Lower leg skin (tissue), 4 donors: ENCODE results near the gene DIP2C. TPM values are rescaled to one million over a fixed set of nuclear protein-coding genes. Genes with fewer than 3 reads are reported as not detected.
"Not testable (repeated sequence)": the region's sequence is repeated elsewhere in the genome, so short reads cannot be mapped to it uniquely, and the experiment has no call there.

ENCODE experiments used
- DNase-seq, 2 donors: peaks; one replicate each; pipeline ENCODE4 v3.0.0-alpha.2; 2019; ENCODE audit warnings: low spot score in 2 of 2
- H3K4me3 ChIP-seq: fragments of 200-600 bp; sonication (generic); 2 replicates; pipeline ENCODE4 v1.5.1; 2017; ENCODE audit warnings: mild to moderate bottlenecking, low read depth; ENCODE audit not compliant: poor library complexity, severe bottlenecking
- POLR2A ChIP-seq, 2 donors: fragments of 450-650 bp; IDR thresholded peaks; one replicate each; pipeline ENCODE4 v1.6.1; 2016 to 2017; ENCODE audit warnings: antibody characterized with exemption in 2 of 2, mild to moderate bottlenecking in 1 of 2, moderate library complexity in 1 of 2
- WGBS, 2 donors: methylation state at CpG; one replicate each; pipeline ENCODE4 v1.1.5; 2018; 5-methylcytosine and 5-hydroxymethylcytosine counted together
- intact Hi-C: fragments of 100-400 bp; cut with DNase I; formaldehyde crosslinking; loops from one replicate; pipeline ENCODE4 v1.15.0; 2023; ENCODE audit warnings: low total_unique reads
- total RNA-seq, 4 donors: library from RNA; depleted of rRNA; stranded (reverse); fragments of >200 nt; gene quantifications; one replicate each; pipeline ENCODE4 v1.1.0, GENCODE V29; 2016
- TF ChIP-seq, protein P1 (sequence below), 3 donors: fragments of 450-650 bp; IDR thresholded peaks; one replicate each; pipeline ENCODE4 v1.5.1; 2016; ENCODE audit warnings: antibody characterized with exemption in 3 of 3, mild to moderate bottlenecking in 3 of 3, moderate library complexity in 2 of 3

Gene DIP2C
- total RNA-seq, 4 donors from 2014 or later = 6.2 to 14.7 (median 10.6) TPM

DNA sequence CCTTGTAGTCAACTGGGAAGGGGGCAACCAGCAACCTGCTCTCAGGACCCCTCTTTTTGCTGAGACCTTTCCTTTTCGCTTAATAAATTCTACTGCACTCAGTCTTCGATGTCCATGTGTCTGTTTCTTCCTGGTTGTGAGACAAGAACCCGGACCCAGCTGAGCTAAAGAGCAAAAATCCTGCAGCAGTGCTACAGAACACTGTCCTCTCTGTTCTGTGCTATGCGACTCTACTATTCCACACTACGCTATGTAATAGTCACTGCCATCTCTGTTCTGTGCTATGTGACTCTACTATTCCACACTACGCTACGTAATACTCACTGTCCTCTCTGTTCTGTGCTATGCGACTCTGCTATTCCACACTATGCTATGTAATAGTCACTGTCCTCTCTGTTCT lies 34.3 kb downstream of the DIP2C start:
- H3K4me3 ChIP-seq = no peak overlapping the region
- TF ChIP-seq POLR2A (IDR thresholded peaks at IDR 0.05) = no peak
- TF ChIP-seq, protein P1, sequence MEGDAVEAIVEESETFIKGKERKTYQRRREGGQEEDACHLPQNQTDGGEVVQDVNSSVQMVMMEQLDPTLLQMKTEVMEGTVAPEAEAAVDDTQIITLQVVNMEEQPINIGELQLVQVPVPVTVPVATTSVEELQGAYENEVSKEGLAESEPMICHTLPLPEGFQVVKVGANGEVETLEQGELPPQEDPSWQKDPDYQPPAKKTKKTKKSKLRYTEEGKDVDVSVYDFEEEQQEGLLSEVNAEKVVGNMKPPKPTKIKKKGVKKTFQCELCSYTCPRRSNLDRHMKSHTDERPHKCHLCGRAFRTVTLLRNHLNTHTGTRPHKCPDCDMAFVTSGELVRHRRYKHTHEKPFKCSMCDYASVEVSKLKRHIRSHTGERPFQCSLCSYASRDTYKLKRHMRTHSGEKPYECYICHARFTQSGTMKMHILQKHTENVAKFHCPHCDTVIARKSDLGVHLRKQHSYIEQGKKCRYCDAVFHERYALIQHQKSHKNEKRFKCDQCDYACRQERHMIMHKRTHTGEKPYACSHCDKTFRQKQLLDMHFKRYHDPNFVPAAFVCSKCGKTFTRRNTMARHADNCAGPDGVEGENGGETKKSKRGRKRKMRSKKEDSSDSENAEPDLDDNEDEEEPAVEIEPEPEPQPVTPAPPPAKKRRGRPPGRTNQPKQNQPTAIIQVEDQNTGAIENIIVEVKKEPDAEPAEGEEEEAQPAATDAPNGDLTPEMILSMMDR (IDR thresholded peaks at IDR 0.05) = no peak
- intact Hi-C loops = no loop called here
- no peak for DNase-seq
- 90 to 93% methylated on average over 8 of the region's 8 CpGs for WGBS, 2 donors

DNA sequence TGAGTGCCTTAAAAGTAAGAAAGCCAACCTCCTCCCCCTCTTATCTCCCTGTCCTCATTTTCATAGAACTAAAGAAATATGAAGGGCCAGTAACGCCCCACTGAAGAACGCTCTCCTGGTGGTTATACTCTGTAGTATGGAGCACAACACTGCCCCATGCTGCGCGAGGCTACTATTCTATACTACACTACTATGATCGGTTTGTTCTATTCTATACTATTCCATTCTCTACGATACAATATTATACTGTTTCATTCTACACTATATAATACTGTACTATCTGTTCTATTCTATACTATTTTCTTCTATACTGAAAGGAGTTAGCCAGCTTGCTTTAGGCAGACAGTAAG lies 34.8 kb downstream of the DIP2C start:
- H3K4me3 ChIP-seq = no peak overlapping the region
- intact Hi-C loops = no loop called here
- TF ChIP-seq, protein P1 (IDR thresholded peaks at IDR 0.05) = no peak
- DNase-seq = no peak
- 93% methylated on average over 6 of the region's 6 CpGs for WGBS, 2 donors

DNA sequence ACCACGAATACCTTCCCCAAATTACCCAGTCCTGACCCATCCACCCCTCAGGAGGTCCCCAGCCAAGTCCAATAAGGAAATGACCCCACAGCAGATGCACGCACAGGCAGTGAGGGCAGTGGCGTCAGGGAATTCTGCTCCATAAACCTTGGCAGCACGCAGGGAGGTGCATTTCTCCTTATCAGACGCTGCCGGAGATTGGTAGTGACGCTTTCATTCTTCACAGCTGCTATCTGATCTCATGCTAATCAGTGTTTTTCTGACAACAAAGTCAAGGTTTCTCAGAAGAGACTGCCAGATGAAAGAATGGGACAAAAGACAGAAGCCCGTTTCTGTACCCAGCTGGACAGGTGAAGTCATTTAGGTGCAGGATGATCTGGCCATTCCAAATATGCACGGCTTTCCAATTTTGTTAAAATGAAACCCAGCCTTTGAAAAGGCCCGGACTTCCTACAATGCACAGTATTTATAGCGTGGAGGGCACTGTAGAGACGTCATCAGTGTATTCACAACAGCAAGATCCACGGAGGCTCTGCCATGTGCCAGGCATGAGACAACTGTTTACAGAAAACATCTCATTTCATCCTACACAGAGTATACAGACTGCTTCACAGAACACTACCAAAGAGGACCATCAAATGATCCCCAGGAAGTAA lies 35.3 kb downstream of the DIP2C start:
- WGBS, 2 donors = 55 to 63% methylated on average over 13 of the region's 13 CpGs
- TF ChIP-seq, protein P1 (IDR thresholded peaks at IDR 0.05) = no peak
- TF ChIP-seq POLR2A (IDR thresholded peaks at IDR 0.05) = no peak
- no peak for DNase-seq
- intact Hi-C loops = no loop called here
- H3K4me3 ChIP-seq = no peak overlapping the region

DNA sequence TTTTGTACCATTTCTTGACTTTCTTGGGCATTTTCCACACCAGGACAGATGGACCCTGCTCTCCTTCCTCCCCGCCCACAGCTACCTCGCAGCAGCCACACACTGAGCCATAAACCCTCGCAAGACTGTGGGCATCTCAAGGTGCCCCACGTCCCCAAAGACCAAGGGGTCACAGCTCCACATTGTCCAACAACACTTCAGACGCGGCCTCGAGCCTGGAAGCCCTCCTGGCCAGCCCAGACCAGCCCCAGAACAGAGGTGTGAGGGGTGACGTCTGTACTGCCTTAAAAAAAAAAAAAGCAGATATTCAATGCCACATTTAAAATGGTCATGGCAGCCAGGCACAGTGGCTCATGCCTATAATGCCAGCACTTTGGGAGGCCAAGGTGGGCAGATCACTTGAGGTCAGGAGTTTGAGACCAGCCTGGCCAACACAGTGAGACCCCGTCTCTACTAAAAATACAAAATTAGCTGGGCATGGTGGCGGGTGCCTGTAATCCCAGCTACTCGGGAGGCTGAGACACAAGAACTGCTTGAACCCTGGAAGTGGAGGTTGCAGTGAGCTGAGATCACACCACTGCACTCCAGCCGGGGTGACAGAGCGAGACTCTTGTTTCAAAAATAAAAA lies 36.5 kb downstream of the DIP2C start:
- H3K4me3 ChIP-seq, DNase-seq, intact Hi-C loops: not testable (repeated sequence)
- 93 to 94% methylated on average over 13 of the region's 13 CpGs for WGBS, 2 donors

DNA sequence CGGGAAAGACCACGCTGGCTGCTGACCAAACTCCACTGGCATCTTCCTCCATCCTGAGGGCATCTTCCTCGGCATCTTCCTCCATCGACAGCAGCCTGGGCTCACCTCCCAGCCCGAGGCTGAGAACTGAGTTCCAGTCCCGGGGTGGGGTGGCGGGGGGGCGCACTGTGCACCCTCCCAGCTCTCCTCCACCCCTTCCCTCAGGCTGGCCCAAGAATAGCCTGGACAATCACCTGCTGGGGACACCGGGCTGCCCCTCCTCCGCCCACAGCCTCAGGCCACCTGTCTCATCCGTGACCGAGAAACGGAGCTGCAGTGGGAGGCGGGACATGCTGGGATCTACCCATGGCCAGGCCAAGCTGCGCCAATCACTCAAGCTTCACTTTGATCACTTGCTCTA lies 37.2 kb downstream of the DIP2C start:
- TF ChIP-seq, protein P1 (IDR thresholded peaks at IDR 0.05) = no peak
- no peak for TF ChIP-seq POLR2A (IDR thresholded peaks at IDR 0.05)
- WGBS, 2 donors = 85% methylated on average over 13 to 15 of the region's 15 CpGs
- no peak overlapping the region for H3K4me3 ChIP-seq
- no peak for DNase-seq
- intact Hi-C loops = no loop called here

DNA sequence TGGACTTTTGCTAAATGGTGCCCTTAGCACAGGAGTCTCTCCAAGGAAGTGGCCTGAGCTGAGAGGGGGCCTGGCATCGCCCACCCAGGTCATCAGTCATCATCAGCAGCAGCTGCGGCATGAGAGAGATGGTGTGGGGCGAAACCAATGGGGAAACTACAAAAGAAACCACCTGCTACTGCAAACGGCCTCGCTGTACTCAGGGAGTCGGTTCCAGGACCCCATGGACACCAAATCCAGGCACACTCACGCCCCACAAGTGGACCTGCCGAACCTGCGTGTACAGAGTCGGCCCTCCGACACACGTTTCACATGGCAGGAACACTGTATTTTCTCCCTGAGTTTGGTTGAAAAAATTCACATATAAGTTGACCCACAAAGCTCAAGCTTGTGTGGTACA lies 37.8 kb downstream of the DIP2C start:
- DNase-seq = no peak
- no peak overlapping the region for H3K4me3 ChIP-seq
- TF ChIP-seq POLR2A (IDR thresholded peaks at IDR 0.05) = no peak
- TF ChIP-seq, protein P1 (IDR thresholded peaks at IDR 0.05) = no peak
- WGBS, 2 donors = 93% methylated on average over 12 of the region's 12 CpGs
- intact Hi-C loops = no loop called here
